Stomach smooth muscle (tissue), 2 donors: ENCODE data around the gene CROCC2.

Experiments used
- H3K27ac ChIP-seq: one replicate; pipeline ENCODE4 v1.7.0; 2013; ENCODE audit warnings: mild to moderate bottlenecking, low read length, inconsistent platforms
- H3K27me3 ChIP-seq, 2 donors: one replicate each; pipeline ENCODE4 v1.7.0; 2013; ENCODE audit warnings: low read length in 2 of 2; ENCODE audit not compliant: insufficient read depth in 2 of 2, control insufficient read depth in 1 of 2
- H3K36me3 ChIP-seq, 2 donors: one replicate each; pipeline ENCODE4 v1.7.0; 2013; ENCODE audit warnings: low read length in 2 of 2; ENCODE audit not compliant: control insufficient read depth in 2 of 2, insufficient read depth in 2 of 2
- H3K4me1 ChIP-seq: one replicate; pipeline ENCODE4 v1.7.0; 2013; ENCODE audit warnings: low read length; ENCODE audit not compliant: control insufficient read depth, insufficient read depth
- H3K4me3 ChIP-seq, 2 donors: one replicate each; pipeline ENCODE4 v1.7.0; 2013; ENCODE audit warnings: low read length in 2 of 2
- H3K9ac ChIP-seq, 2 donors: one replicate each; pipeline ENCODE4 v1.7.0; 2013; ENCODE audit warnings: low read length in 2 of 2, mild to moderate bottlenecking in 1 of 2
- H3K9me3 ChIP-seq, 2 donors: one replicate each; pipeline ENCODE4 v1.7.0; 2013; ENCODE audit warnings: low read length in 2 of 2; ENCODE audit not compliant: control insufficient read depth in 2 of 2
- donor health status: healthy.
- donor health status: Pancreatic carcinoma.

Gene CROCC2

GRCh38 chr2:240913810-240914644, 7.9 kb downstream of the CROCC2 start:
- no peak overlapping the region for H3K27ac ChIP-seq
- H3K4me3 ChIP-seq: no peak overlapping the region
- no peaks in the 10 kb centered on the region for H3K9me3 ChIP-seq
- no peaks in the 10 kb centered on the region for H3K36me3 ChIP-seq
- H3K9ac ChIP-seq: peak overlapping the region in 1 of 2 donors; percentile 22
- peaks cover 21% of the 10 kb centered on the region for H3K4me1 ChIP-seq
- peaks cover 20% of the 10 kb centered on the region in 2 donors for H3K27me3 ChIP-seq

GRCh38 chr2:240914645-240915525, 8.7 kb downstream of the CROCC2 start:
- no peak overlapping the region for H3K27ac ChIP-seq
- H3K27me3 ChIP-seq: peaks cover 15 to 20% of the 10 kb centered on the region in 2 donors
- H3K4me1 ChIP-seq: peaks cover 21% of the 10 kb centered on the region
- no peak overlapping the region for H3K4me3 ChIP-seq
- no peaks in the 10 kb centered on the region for H3K36me3 ChIP-seq
- no peaks in the 10 kb centered on the region for H3K9me3 ChIP-seq
- no peak overlapping the region for H3K9ac ChIP-seq

DNA sequence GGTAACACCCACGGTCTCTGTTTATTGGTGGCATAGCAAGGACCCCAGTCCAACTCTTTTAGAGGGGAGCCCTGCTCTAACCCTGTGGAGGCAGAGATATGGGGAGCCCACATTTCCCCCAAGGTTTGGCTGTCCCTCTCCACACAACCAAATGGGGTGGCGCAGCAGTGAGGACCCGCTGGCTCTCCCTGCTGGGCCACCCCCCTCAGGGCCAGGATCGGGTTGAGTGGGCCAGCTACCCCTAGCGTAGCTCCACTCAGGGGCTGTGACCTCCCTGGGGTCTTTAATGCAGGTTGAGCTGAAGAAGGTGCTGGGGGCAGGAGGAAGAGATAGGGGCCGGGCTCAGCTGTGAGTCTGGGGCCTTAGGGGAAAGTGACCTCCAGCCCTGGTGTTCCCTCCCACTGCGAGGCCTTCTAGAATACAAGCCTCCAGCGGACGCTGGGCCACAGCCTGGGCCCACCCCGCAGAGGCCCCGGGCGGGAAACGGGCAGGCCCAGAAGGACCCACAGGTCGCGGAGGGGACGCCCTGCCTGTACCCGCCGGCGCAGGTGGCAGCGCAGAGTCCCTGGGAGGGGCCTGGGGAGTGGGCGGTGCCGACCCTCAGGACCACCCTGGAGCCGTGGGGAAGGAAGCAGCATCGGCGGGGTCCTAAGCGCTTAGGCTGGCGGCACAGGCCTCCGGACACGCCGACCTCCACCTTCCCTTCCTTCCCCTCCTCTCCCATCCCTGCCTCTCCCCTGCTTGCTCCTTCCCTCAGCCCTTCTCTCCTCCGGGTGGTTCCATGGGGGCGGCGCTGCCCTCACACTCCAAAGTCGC, 9.6 kb downstream of the CROCC2 start:
- no peaks in the 10 kb centered on the region for H3K9me3 ChIP-seq
- no peak overlapping the region for H3K4me3 ChIP-seq
- peaks cover 21% of the 10 kb centered on the region for H3K4me1 ChIP-seq
- no peak overlapping the region for H3K9ac ChIP-seq
- peaks cover 15 to 20% of the 10 kb centered on the region in 2 donors for H3K27me3 ChIP-seq
- no peaks in the 10 kb centered on the region for H3K36me3 ChIP-seq
- H3K27ac ChIP-seq: no peak overlapping the region

GRCh38 chr2:240916571-240917008, 10.5 kb downstream of the CROCC2 start:
- Histone ChIP-seq H3K4me1 (peaks cover 22% of the 10 kb centered on the region), H3K9me3 (no peaks in the 10 kb centered on the region), H3K4me3 (peak overlapping the region in 1 of 2 donors; percentile 29), H3K27me3 (peaks cover 15 to 20% of the 10 kb centered on the region in 2 donors), H3K36me3 (no peaks in the 10 kb centered on the region), H3K27ac (no peak overlapping the region), H3K9ac (no peak overlapping the region)

- Histone ChIP-seq H3K27ac (no peak overlapping the region), H3K4me1 (peaks cover 24% of the 10 kb centered on the region), H3K36me3 (no peaks in the 10 kb centered on the region)
Measured at GRCh38 chr2:240917009-240917683, 11.0 kb downstream of the CROCC2 start.

GRCh38 chr2:240917684-240918257, 11.6 kb downstream of the CROCC2 start:
- H3K9me3 ChIP-seq: no peaks in the 10 kb centered on the region
- no peak overlapping the region for H3K9ac ChIP-seq
- H3K36me3 ChIP-seq: no peaks in the 10 kb centered on the region
- H3K4me3 ChIP-seq: no peak overlapping the region
- H3K4me1 ChIP-seq: peaks cover 24% of the 10 kb centered on the region
- H3K27me3 ChIP-seq: peaks cover 10 to 20% of the 10 kb centered on the region in 2 donors
- H3K27ac ChIP-seq: no peak overlapping the region

More at GRCh38 chr2:240917009-240917683, 11.0 kb downstream of the CROCC2 start:
- no peaks in the 10 kb centered on the region for H3K9me3 ChIP-seq
- peaks cover 15 to 20% of the 10 kb centered on the region in 2 donors for H3K27me3 ChIP-seq
- no peak overlapping the region for H3K9ac ChIP-seq
- H3K4me3 ChIP-seq: no peak overlapping the region

DNA sequence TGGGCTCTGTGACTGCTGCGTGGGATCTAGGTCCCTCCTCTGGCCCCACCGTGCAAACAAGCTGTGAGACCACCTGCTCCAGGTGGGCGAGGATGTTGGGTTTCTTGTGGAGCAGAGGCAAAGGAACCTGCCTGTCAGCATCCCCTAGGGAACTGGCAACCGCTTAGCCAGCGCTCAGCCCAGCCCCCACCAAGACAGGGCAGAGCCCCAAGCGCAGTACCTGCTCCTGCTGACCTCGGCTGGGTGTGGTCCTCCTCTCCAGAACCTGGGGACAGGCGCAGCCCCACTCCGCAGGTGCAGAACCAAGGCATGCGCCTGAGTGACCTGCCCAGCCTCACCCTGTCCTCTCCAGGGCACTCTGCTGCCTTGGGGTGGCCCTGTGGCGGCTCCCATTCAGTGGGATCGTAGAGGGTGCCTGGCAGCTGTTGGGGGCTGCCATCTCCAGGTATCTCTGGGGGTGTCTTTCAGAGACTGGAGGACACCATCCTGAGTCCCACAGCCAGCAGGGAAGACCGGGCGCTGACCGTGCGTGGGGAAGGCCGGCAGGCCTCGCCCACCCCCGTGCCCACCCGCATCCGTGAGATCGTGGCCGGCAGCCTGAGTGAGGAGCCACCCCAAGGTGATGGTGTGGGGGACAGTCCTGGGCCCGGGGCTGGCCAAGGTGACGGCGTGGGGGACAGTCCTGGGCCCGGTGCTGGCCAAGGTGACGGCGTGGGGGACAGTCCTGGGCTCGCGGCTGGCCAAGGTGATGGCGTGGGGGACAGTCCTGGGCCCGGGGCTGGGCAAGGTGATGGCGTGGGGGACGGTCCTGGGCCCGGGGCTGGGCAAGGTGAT, 12.3 kb downstream of the CROCC2 start:
- H3K36me3 ChIP-seq: no peaks in the 10 kb centered on the region
- H3K4me3 ChIP-seq: no peak overlapping the region
- peaks cover 7 to 20% of the 10 kb centered on the region in 2 donors for H3K27me3 ChIP-seq
- H3K9ac ChIP-seq: no peak overlapping the region
- H3K9me3 ChIP-seq: no peaks in the 10 kb centered on the region
- H3K4me1 ChIP-seq: peaks cover 23% of the 10 kb centered on the region
- no peak overlapping the region for H3K27ac ChIP-seq

GRCh38 chr2:240919161-240919781, 13.1 kb downstream of the CROCC2 start:
- H3K27me3 ChIP-seq: peaks cover 4 to 15% of the 10 kb centered on the region in 2 donors
- no peaks in the 10 kb centered on the region for H3K36me3 ChIP-seq
- no peak overlapping the region for H3K4me3 ChIP-seq
- H3K4me1 ChIP-seq: peaks cover 17% of the 10 kb centered on the region
- H3K9me3 ChIP-seq: no peaks in the 10 kb centered on the region
- no peak overlapping the region for H3K27ac ChIP-seq
- H3K9ac ChIP-seq: no peak overlapping the region
